CD14-positive monocyte (primary cell): ENCODE measurements around the gene SLC27A2. TPM values are rescaled to one million over a fixed set of nuclear protein-coding genes. Genes with fewer than 3 reads are reported as not detected.

ENCODE experiments used
- DNase-seq, 3 donors: peaks; one replicate each; pipeline ENCODE4 v3.0.0-alpha.2; 2011 to 2022
- H2AFZ ChIP-seq: 2 replicates; pipeline ENCODE4 v1.6.0; 2012; ENCODE audit warnings: mild to moderate bottlenecking, low read depth, low read length, inconsistent platforms; ENCODE audit not compliant: insufficient read depth, poor library complexity, severe bottlenecking
- H3K27ac ChIP-seq, 2 donors: 1 replicate in 1 of 2; 2 replicates in 1 of 2; pipeline ENCODE4 v1.5.1; 2012 to 2013; ENCODE audit warnings: low read length in 2 of 2, control low read depth in 1 of 2, inconsistent platforms in 1 of 2, low read depth in 1 of 2, mild to moderate bottlenecking in 1 of 2
- H3K27me3 ChIP-seq, 2 donors: one replicate each; pipeline versions ENCODE4 v1.6.0 to v1.6.1; 2011 to 2013; ENCODE audit warnings: low read length in 2 of 2; ENCODE audit not compliant: control insufficient read depth in 2 of 2, insufficient read depth in 2 of 2
- H3K36me3 ChIP-seq, 2 donors: replicated peaks in 1 of 2; 1 replicate in 1 of 2; 2 replicates in 1 of 2; pipeline versions ENCODE4 v1.5.1 to v1.6.1; 2012 to 2013; ENCODE audit warnings: low read length in 2 of 2, control low read depth in 1 of 2, inconsistent platforms in 1 of 2, mild to moderate bottlenecking in 1 of 2; ENCODE audit not compliant: insufficient read depth in 2 of 2, control insufficient read depth in 1 of 2
- H3K4me1 ChIP-seq, 2 donors: 1 replicate in 1 of 2; 2 replicates in 1 of 2; pipeline versions ENCODE4 v1.5.1 to v1.6.1; 2012 to 2013; ENCODE audit warnings: low read length in 2 of 2, control low read depth in 1 of 2, inconsistent platforms in 1 of 2, mild to moderate bottlenecking in 1 of 2, moderate library complexity in 1 of 2; ENCODE audit not compliant: insufficient read depth in 2 of 2, control insufficient read depth in 1 of 2
- H3K4me2 ChIP-seq: replicated peaks from 2 replicates; pipeline ENCODE3; 2012; ENCODE audit warnings: low read length, moderate library complexity, mild to moderate bottlenecking; ENCODE audit not compliant: poor library complexity, severe bottlenecking; ENCODE audit errors: extremely low read depth
- H3K4me3 ChIP-seq, 3 experiments: fragments of 200-600 bp in 1 of 3; sonication (generic) in 1 of 3; replicated peaks in 1 of 3; 1 replicate in 2 of 3; 2 replicates in 1 of 3; pipeline ENCODE4 v1.5.1; 2011 to 2013; ENCODE audit warnings: low read length in 3 of 3, mild to moderate bottlenecking in 3 of 3, control low read depth in 2 of 3, low read depth in 2 of 3, inconsistent platforms in 1 of 3, moderate library complexity in 1 of 3
- H3K79me2 ChIP-seq: 2 replicates; pipeline ENCODE4 v1.6.0; 2012; ENCODE audit warnings: mild to moderate bottlenecking, control low read depth, inconsistent platforms, low read length, moderate library complexity; ENCODE audit not compliant: insufficient read depth
- H3K9ac ChIP-seq: 2 replicates; pipeline ENCODE4 v1.6.0; 2017; ENCODE audit warnings: low read length, mild to moderate bottlenecking; ENCODE audit not compliant: insufficient read depth, poor library complexity, severe bottlenecking
- H3K9me3 ChIP-seq, 2 donors: replicated peaks in 1 of 2; 1 replicate in 1 of 2; 2 replicates in 1 of 2; pipeline versions ENCODE4 v1.5.1 to v1.6.1; 2012 to 2013; ENCODE audit warnings: low read length in 2 of 2, control low read depth in 1 of 2; ENCODE audit not compliant: control insufficient read depth in 1 of 2, insufficient read depth in 1 of 2
- H4K20me1 ChIP-seq: 2 replicates; pipeline ENCODE4 v1.6.0; 2012; ENCODE audit warnings: mild to moderate bottlenecking, low read length, control low read depth, moderate library complexity; ENCODE audit not compliant: insufficient read depth
- H3K27ac Mint-ChIP-seq, 7 donors: one replicate each; pipeline ENCODE4 v1.8.0; 2020; ENCODE audit warnings: mild to moderate bottlenecking in 7 of 7, mixed read lengths in 7 of 7, moderate library complexity in 6 of 7, inconsistent platforms in 2 of 7
- H3K27me3 Mint-ChIP-seq, 3 donors: one replicate each; pipeline ENCODE4 v1.8.0; 2021 to 2022; ENCODE audit warnings: low read depth in 3 of 3, mild to moderate bottlenecking in 3 of 3, mixed read lengths in 3 of 3, moderate library complexity in 3 of 3, inconsistent platforms in 1 of 3
- H3K36me3 Mint-ChIP-seq, 2 donors: one replicate each; pipeline ENCODE4 v1.8.0; 2020; ENCODE audit warnings: mixed read lengths in 2 of 2, inconsistent platforms in 1 of 2, mild to moderate bottlenecking in 1 of 2
- H3K4me1 Mint-ChIP-seq: one replicate; pipeline ENCODE4 v1.8.0; 2020; ENCODE audit warnings: mild to moderate bottlenecking, mixed read lengths
- H3K4me3 Mint-ChIP-seq, 2 donors: one replicate each; pipeline ENCODE4 v1.8.0; 2020; ENCODE audit warnings: mild to moderate bottlenecking in 2 of 2, mixed read lengths in 2 of 2, moderate library complexity in 1 of 2
- H3K9me3 Mint-ChIP-seq, 7 donors: one replicate each; pipeline ENCODE4 v1.8.0; 2020 to 2022; ENCODE audit warnings: mixed read lengths in 7 of 7, mild to moderate bottlenecking in 6 of 7, moderate library complexity in 6 of 7, inconsistent platforms in 2 of 7
- whole genome bisulfite sequencing: methylation state at CpG from one replicate; pipeline ENCODE4 v1.1.5; 2013; ENCODE audit warnings: missing lambda C conversion rate; ENCODE audit not compliant: insufficient coverage; 5-methylcytosine and 5-hydroxymethylcytosine counted together
- intact Hi-C, 2 donors: fragments of 100-400 bp; cut with micrococcal nuclease; formaldehyde crosslinking; loops; one replicate each; pipeline versions ENCODE4 v1.15.0 to v1.15.1; 2023
- polyA plus RNA-seq, 3 donors: library from polyadenylated mRNA; depleted of rRNA in 1 of 3; unstranded in 2 of 3; stranded (reverse) in 1 of 3; fragments of 300-500 nt in 2 of 3; fragments of >200 nt in 1 of 3; fragmentation: Illumina TruSeq in 2 of 3; gene quantifications; 1 replicate in 2 of 3; 2 replicates in 1 of 3; pipeline ENCODE4 v1.2.3, GENCODE V29; 2012 to 2021
- TF ChIP-seq, protein P1 (sequence below): fragments of 200-600 bp; IDR thresholded peaks from one replicate; pipeline ENCODE4 v1.8.0; 2022; ENCODE audit warnings: antibody characterized with exemption, mild to moderate bottlenecking

The SLC27A2 gene
- polyA plus RNA-seq, 3 donors, result 0.13 TPM; not detected in 2

DNA sequence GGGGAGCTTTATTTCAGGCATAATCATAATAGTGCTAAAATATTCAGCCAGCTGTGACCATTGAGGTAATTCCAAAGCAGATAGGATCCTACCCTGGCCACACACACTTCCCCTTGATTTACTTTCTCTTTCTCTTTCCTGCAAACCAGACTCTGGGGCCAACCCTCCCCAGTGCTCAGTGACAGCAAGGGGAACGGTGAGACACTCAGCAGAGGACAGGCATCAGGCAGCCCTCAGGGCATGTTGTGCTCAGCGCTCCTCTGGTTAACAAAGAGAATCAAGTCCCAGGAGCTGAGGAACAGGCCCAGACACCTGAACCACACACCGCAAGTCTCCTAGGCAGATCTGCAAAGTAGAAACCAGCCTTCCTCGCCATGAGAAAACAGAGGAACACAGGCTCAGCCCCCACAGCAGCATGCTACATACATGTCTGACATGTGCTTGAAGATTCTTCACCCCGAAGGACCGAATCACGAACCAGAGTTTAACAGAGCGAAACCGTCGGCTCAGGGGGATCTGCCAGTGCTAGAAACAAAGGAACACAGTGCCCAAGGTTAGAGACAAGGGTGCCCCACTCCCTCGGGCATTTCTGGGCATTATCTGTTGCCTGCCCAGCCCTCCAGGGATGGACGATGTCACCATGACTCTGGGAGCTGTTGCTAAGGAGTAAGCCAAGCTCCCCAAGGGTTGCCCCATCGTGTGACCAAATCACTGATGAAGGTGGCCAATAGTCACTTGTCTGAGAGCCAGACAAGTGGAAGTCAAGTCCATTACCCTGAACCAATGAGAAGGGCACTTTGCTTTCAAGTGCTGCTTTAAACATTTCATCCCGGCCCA, 66.0 kb downstream of the SLC27A2 start:
- peak overlapping the region; percentile 55 to 86 for H3K4me3 Mint-ChIP-seq
- WGBS, result 84% methylated on average over 13 of the region's 14 CpGs
- H3K4me1 Mint-ChIP-seq, result peaks cover 26% of the 10 kb centered on the region
- Histone ChIP-seq H3K4me2 (peak overlapping the region; percentile 74), H4K20me1 (no peaks in the 10 kb centered on the region), H3K27ac (peak overlapping the region; percentile 66 to 88), H3K79me2 (no peaks in the 10 kb centered on the region), H3K4me3 (peak overlapping the region in 1 of 3 experiments; percentile 67), H3K9me3 (no peaks in the 10 kb centered on the region), H3K36me3 (no peaks in the 10 kb centered on the region), H2AFZ (peak overlapping the region; percentile 90), H3K27me3 (no peaks in the 10 kb centered on the region), H3K9ac (peak overlapping the region; percentile 49), H3K4me1 (peaks cover 18 to 25% of the 10 kb centered on the region in 2 donors)
- no peaks in the 10 kb centered on the region for H3K36me3 Mint-ChIP-seq
- H3K27me3 Mint-ChIP-seq, result peaks cover 0 to 3% (median 0%) of the 10 kb centered on the region in 3 donors
- no peaks in the 10 kb centered on the region for H3K9me3 Mint-ChIP-seq
- TF ChIP-seq, protein P1, sequence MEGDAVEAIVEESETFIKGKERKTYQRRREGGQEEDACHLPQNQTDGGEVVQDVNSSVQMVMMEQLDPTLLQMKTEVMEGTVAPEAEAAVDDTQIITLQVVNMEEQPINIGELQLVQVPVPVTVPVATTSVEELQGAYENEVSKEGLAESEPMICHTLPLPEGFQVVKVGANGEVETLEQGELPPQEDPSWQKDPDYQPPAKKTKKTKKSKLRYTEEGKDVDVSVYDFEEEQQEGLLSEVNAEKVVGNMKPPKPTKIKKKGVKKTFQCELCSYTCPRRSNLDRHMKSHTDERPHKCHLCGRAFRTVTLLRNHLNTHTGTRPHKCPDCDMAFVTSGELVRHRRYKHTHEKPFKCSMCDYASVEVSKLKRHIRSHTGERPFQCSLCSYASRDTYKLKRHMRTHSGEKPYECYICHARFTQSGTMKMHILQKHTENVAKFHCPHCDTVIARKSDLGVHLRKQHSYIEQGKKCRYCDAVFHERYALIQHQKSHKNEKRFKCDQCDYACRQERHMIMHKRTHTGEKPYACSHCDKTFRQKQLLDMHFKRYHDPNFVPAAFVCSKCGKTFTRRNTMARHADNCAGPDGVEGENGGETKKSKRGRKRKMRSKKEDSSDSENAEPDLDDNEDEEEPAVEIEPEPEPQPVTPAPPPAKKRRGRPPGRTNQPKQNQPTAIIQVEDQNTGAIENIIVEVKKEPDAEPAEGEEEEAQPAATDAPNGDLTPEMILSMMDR, result no peak
- intact Hi-C loops, result no loop called here
- peak overlapping the region; percentile 84 to 94 (median 92) for H3K27ac Mint-ChIP-seq
- peak; percentile 52 to 62 (median 55) for DNase-seq

DNA sequence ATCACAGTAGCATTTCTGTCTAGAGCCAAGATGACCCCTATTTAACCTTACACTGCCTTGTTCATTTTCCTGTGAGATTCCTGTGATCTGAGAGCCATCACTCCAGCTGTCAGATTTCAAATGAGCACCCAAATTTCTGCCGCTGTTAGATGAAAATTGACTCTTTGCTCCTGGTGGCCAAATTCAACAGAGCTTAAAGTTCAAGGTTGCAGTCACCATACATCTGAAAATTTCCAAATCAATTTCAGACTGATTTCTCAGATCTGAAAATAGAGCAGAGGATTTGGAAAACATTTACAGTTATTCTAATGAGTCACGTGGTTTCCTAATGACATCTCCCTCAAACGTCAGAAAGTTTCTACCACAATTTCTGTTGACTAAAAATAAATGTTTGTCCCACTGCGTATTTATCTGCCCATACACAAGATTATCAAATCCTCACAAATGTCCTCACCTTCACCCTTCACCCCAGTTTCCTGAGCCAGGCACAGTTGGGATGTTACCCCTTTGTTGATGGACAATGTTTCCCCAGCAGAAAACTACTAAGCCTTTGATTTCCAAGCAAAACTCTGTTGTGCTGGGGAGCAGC, 67.1 kb downstream of the SLC27A2 start:
- H3K4me1 ChIP-seq, result peaks cover 18 to 25% of the 10 kb centered on the region in 2 donors
- Mint-ChIP-seq H3K27ac (peak overlapping the region in 5 of 7 donors; percentile 0 to 94 (median 71)), H3K36me3 (no peaks in the 10 kb centered on the region), H3K4me1 (peaks cover 26% of the 10 kb centered on the region), H3K4me3 (no peak overlapping the region), H3K9me3 (no peaks in the 10 kb centered on the region), H3K27me3 (peaks cover 0 to 3% (median 0%) of the 10 kb centered on the region in 3 donors)
- H4K20me1 ChIP-seq, result no peaks in the 10 kb centered on the region
- intact Hi-C loops, result no loop called here
- H3K27ac ChIP-seq, result peak overlapping the region in 1 of 2 donors; percentile 88
- peak overlapping the region; percentile 90 for H2AFZ ChIP-seq
- H3K9ac ChIP-seq, result no peak overlapping the region
- TF ChIP-seq, protein P1, result no peak
- H3K36me3 ChIP-seq, result no peaks in the 10 kb centered on the region
- H3K27me3 ChIP-seq, result no peaks in the 10 kb centered on the region
- H3K9me3 ChIP-seq, result no peaks in the 10 kb centered on the region
- no peak for DNase-seq
- WGBS, result 0% methylated on average over 2 of the region's 4 CpGs
- no peaks in the 10 kb centered on the region for H3K79me2 ChIP-seq
- H3K4me3 ChIP-seq, result no peak overlapping the region
- H3K4me2 ChIP-seq, result no peak overlapping the region
